ENCODE results near the gene GRIK4. TPM values are rescaled to one million over a fixed set of nuclear protein-coding genes. Genes with fewer than 3 reads are reported as not detected.

GRIK4 gene
- polyA plus RNA-seq, 1 donor from 2014 or later = 3.4 TPM

- H3K9me3 ChIP-seq (ENCODE audit: low read length) = no peaks in the 10 kb centered on the region
- no peak overlapping the region for H3K9ac ChIP-seq (ENCODE audit: low read length)
- H3K27me3 ChIP-seq (ENCODE audit: insufficient read depth, low read depth, low read length) = no peaks in the 10 kb centered on the region
- no peaks in the 10 kb centered on the region for H3F3A ChIP-seq (ENCODE audit: insufficient read depth, low read length, poor library complexity, severe bottlenecking)
- H3K4me3 ChIP-seq (ENCODE audit: low read length) = no peak overlapping the region
- H4K20me1 ChIP-seq (ENCODE audit: insufficient read depth) = no peaks in the 10 kb centered on the region
- H3K79me2 ChIP-seq (replicated peaks; ENCODE audit: insufficient read depth, low read length) = no peaks in the 10 kb centered on the region
- no peak overlapping the region for H3K27ac ChIP-seq (ENCODE audit: low read length)
- no peak overlapping the region for H2AFZ ChIP-seq (ENCODE audit: low read depth, low read length)
- H3K4me2 ChIP-seq (ENCODE audit: low read length) = no peak overlapping the region
- no peaks in the 10 kb centered on the region for H3K9me2 ChIP-seq (ENCODE audit: insufficient read depth, low read length)
- TF ChIP-seq EZH2 (IDR thresholded peaks at IDR 0.05; ENCODE audit: borderline replicate concordance, insufficient read depth, low read length, poor library complexity, severe bottlenecking) (no peak), CTCF (IDR thresholded peaks at IDR 0.05; ENCODE audit: poor library complexity, severe bottlenecking) (no peak), TAF1 (IDR thresholded peaks at IDR 0.05; ENCODE audit: low read depth) (no peak), MXI1 (conservative IDR thresholded peaks at IDR 0.05; ENCODE audit: poor library complexity, severe bottlenecking) (no peak), RAD21 (conservative IDR thresholded peaks at IDR 0.05) (no peak), POLR2AphosphoS5 (IDR thresholded peaks at IDR 0.05) (no peak), EP300 (conservative IDR thresholded peaks at IDR 0.05; ENCODE audit: poor library complexity, severe bottlenecking) (no peak), SMC3 (conservative IDR thresholded peaks at IDR 0.05; ENCODE audit: poor library complexity) (no peak)
- TF ChIP-seq, protein P1, sequence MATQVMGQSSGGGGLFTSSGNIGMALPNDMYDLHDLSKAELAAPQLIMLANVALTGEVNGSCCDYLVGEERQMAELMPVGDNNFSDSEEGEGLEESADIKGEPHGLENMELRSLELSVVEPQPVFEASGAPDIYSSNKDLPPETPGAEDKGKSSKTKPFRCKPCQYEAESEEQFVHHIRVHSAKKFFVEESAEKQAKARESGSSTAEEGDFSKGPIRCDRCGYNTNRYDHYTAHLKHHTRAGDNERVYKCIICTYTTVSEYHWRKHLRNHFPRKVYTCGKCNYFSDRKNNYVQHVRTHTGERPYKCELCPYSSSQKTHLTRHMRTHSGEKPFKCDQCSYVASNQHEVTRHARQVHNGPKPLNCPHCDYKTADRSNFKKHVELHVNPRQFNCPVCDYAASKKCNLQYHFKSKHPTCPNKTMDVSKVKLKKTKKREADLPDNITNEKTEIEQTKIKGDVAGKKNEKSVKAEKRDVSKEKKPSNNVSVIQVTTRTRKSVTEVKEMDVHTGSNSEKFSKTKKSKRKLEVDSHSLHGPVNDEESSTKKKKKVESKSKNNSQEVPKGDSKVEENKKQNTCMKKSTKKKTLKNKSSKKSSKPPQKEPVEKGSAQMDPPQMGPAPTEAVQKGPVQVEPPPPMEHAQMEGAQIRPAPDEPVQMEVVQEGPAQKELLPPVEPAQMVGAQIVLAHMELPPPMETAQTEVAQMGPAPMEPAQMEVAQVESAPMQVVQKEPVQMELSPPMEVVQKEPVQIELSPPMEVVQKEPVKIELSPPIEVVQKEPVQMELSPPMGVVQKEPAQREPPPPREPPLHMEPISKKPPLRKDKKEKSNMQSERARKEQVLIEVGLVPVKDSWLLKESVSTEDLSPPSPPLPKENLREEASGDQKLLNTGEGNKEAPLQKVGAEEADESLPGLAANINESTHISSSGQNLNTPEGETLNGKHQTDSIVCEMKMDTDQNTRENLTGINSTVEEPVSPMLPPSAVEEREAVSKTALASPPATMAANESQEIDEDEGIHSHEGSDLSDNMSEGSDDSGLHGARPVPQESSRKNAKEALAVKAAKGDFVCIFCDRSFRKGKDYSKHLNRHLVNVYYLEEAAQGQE (IDR thresholded peaks at IDR 0.05; ENCODE audit: borderline replicate concordance) = no peak
- no peaks in the 10 kb centered on the region for H3K36me3 ChIP-seq (ENCODE audit: insufficient read depth, low read length)
Measured at GRCh38 chr11:120827198-120827597, 315.6 kb downstream of the GRIK4 start.

- Histone ChIP-seq H3K9ac (ENCODE audit: low read length) (no peak overlapping the region), H3K36me3 (ENCODE audit: insufficient read depth, low read length) (no peaks in the 10 kb centered on the region), H3K9me3 (ENCODE audit: low read length) (no peaks in the 10 kb centered on the region), H2AFZ (ENCODE audit: low read depth, low read length) (no peak overlapping the region), H4K20me1 (ENCODE audit: insufficient read depth) (no peaks in the 10 kb centered on the region), H3K4me3 (ENCODE audit: low read length) (no peak overlapping the region), H3F3A (ENCODE audit: insufficient read depth, low read length, poor library complexity, severe bottlenecking) (no peaks in the 10 kb centered on the region), H3K9me2 (ENCODE audit: insufficient read depth, low read length) (no peaks in the 10 kb centered on the region), H3K4me2 (ENCODE audit: low read length) (no peak overlapping the region), H3K79me2 (replicated peaks; ENCODE audit: insufficient read depth, low read length) (no peaks in the 10 kb centered on the region), H3K27ac (ENCODE audit: low read length) (no peak overlapping the region), H3K27me3 (ENCODE audit: insufficient read depth, low read depth, low read length) (no peaks in the 10 kb centered on the region)
- TF ChIP-seq EZH2 (IDR thresholded peaks at IDR 0.05; ENCODE audit: borderline replicate concordance, insufficient read depth, low read length, poor library complexity, severe bottlenecking) (no peak), MXI1 (conservative IDR thresholded peaks at IDR 0.05; ENCODE audit: poor library complexity, severe bottlenecking) (no peak), EP300 (conservative IDR thresholded peaks at IDR 0.05; ENCODE audit: poor library complexity, severe bottlenecking) (no peak), RAD21 (conservative IDR thresholded peaks at IDR 0.05) (no peak), CTCF (IDR thresholded peaks at IDR 0.05; ENCODE audit: poor library complexity, severe bottlenecking) (no peak), SMC3 (conservative IDR thresholded peaks at IDR 0.05; ENCODE audit: poor library complexity) (no peak), POLR2AphosphoS5 (IDR thresholded peaks at IDR 0.05) (no peak), TAF1 (IDR thresholded peaks at IDR 0.05; ENCODE audit: low read depth) (no peak)
- TF ChIP-seq, protein P1 (IDR thresholded peaks at IDR 0.05; ENCODE audit: borderline replicate concordance) = no peak
Measured at GRCh38 chr11:120827820-120828219, 316.3 kb downstream of the GRIK4 start.

Measured in neural cell (in vitro differentiated cells).